Astrocyte of the cerebellum (primary cell): ENCODE results near the gene LRRC4C.
A peak's percentile ranks its signal among the peaks of the same experiment; 100 is the strongest.

Experiments used
- DNase-seq: peaks from one replicate; pipeline ENCODE4 v3.0.0-alpha.2; 2011; ENCODE audit warnings: low read depth
- H3K4me3 ChIP-seq: 2 replicates; pipeline ENCODE4 v1.5.1; 2011; ENCODE audit warnings: mild to moderate bottlenecking, low read depth, low read length, moderate library complexity
- in situ Hi-C: cut with HindIII; loops from 2 replicates; pipeline ENCODE4 v1.10.0; 2017; ENCODE audit warnings: low sequenced_read_pairs
- TF ChIP-seq, protein P1 (sequence below): IDR thresholded peaks from 2 replicates; pipeline ENCODE4 v1.5.1; 2012; ENCODE audit warnings: low read length, low read depth, moderate library complexity, mild to moderate bottlenecking; ENCODE audit errors: missing control alignments

The LRRC4C gene

GRCh38 chr11:40133498-40133897 lies 1326.0 kb downstream of the LRRC4C start:
- TF ChIP-seq, protein P1, sequence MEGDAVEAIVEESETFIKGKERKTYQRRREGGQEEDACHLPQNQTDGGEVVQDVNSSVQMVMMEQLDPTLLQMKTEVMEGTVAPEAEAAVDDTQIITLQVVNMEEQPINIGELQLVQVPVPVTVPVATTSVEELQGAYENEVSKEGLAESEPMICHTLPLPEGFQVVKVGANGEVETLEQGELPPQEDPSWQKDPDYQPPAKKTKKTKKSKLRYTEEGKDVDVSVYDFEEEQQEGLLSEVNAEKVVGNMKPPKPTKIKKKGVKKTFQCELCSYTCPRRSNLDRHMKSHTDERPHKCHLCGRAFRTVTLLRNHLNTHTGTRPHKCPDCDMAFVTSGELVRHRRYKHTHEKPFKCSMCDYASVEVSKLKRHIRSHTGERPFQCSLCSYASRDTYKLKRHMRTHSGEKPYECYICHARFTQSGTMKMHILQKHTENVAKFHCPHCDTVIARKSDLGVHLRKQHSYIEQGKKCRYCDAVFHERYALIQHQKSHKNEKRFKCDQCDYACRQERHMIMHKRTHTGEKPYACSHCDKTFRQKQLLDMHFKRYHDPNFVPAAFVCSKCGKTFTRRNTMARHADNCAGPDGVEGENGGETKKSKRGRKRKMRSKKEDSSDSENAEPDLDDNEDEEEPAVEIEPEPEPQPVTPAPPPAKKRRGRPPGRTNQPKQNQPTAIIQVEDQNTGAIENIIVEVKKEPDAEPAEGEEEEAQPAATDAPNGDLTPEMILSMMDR: no peak
- no peak for DNase-seq
- in situ Hi-C loops: no loop called here
- H3K4me3 ChIP-seq: no peak overlapping the region

GRCh38 chr11:40132912-40133311 lies 1326.5 kb downstream of the LRRC4C start:
- H3K4me3 ChIP-seq: no peak overlapping the region
- DNase-seq: no peak
- TF ChIP-seq, protein P1: no peak
- in situ Hi-C loops: no loop called here

- no peak overlapping the region for H3K4me3 ChIP-seq
- DNase-seq: no peak
- TF ChIP-seq, protein P1: peak; percentile 29
- in situ Hi-C loops: no loop called here
Measured at GRCh38 chr11:40130427-40130826, 1329.0 kb downstream of the LRRC4C start.

GRCh38 chr11:40129266-40129665 lies 1330.2 kb downstream of the LRRC4C start:
- in situ Hi-C loops: no loop called here
- no peak overlapping the region for H3K4me3 ChIP-seq
- DNase-seq: no peak
- TF ChIP-seq, protein P1: peak; percentile 31

DNA sequence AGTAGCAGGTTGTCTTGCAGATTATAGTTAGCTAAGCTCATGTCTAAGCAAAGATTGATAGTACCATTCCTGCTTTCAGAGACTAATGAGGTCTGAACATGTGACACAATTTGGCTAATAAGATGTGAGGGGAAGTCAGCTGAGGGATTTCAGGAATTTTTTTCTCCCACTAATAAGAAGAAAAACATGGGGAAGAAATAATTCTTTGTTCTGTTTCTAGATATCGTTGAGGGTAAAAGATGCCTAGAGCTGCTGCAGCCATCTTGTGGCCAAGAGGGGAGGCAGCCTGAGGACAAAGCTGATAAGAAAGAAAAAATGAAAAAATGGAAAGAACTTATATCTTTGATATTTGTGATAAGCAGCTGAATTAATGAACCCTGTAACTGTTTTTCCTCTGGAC lies 1334.4 kb downstream of the LRRC4C start:
- in situ Hi-C loops: no loop called here
- TF ChIP-seq, protein P1: peak; percentile 28
- no peak for DNase-seq
- H3K4me3 ChIP-seq: no peak overlapping the region

DNA sequence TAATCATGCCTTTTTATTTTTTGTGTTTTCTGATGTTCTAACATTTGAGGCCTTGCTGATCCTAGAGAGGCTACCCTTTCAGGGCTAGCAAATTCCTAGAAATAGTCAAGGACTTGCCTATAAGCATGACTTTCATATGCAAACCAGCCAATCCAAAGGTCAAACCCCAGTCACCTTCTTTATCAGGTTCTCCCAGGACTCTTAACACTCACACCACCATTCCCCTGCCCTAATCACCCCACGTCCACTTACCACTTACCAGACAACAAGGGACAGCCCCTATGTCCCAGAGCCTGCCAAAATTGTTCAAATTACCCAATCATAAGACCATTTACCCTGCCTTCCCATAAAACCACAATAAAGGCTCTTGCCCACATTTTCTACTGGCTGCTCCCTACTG lies 1339.8 kb downstream of the LRRC4C start:
- in situ Hi-C loops: no loop called here
- TF ChIP-seq, protein P1: no peak
- H3K4me3 ChIP-seq: no peak overlapping the region
- DNase-seq: no peak

DNA sequence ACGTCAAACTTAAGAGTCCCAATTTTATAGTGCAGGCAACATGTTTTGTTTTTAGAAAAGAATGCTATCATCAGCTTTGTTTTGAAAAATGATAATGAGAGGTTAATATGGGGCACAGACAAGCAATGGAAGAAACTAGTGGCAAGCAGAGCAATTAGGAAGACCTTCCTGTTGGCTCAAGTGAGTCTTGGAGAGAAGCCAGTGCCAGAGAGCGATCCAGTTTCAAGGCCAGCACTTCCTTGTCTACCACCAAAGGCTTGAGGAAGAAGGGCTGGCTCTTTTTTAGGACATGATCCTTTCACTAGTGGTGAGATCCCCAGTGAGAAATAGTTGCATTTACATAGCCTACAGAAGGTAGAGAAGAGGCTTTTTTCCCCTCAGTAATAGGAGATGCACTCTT lies 1340.7 kb downstream of the LRRC4C start:
- DNase-seq: no peak
- in situ Hi-C loops: no loop called here
- TF ChIP-seq, protein P1: no peak
- H3K4me3 ChIP-seq: no peak overlapping the region
